ENCODE measurements around the gene MYBPC2.

DNA sequence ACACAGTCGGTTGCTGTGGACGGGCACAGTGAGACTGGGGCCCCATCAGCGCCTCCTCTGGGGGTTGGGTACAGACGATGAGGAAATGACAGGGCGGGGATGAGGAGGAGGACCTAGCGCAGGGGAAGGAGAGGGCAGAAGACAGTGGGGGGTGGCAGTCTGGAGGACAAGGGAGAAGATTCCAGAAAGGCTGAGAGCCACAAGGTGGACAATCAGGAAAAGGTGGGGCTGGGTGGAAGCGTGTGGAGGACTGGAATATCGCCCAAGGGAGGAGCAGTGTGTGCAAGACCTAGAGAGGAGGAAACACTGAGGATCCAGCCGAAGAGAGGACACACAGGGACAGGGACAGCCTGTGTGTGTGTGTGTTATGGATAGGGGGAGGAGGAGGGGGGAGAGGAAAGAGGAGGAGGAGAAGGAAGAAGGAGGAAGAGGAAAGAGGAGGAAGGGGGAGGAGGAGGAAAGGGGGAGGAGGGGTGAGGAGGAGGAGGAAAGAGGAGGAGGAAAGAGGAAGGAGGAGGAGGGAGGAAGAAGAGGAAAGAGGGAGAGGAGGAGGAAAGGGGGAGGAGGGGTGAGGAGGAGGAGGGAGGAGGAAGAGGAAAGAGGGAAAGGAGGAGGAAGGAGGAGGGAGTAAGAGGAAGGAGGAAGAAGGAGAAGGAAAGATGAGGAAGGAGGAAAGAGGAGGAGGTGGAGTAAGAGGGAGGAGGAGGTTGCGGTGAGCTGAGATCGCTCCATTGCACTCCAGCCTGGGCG, 59.8 kb downstream of the MYBPC2 start:
- TF ChIP-seq POLR2AphosphoS5 (IDR thresholded peaks at IDR 0.05), result peak in 2 of 3 donors; percentile 37 to 41
- no peak for TF ChIP-seq POLR2A (IDR thresholded peaks at IDR 0.05)

All from spleen (tissue), 3 donors.